Amygdala (tissue), 56 donors: ENCODE measurements around the gene CARD11.
A peak's percentile ranks its signal among the peaks of the same experiment; 100 is the strongest.
"Not testable (repeated sequence)": the region's sequence is repeated elsewhere in the genome, so short reads cannot be mapped to it uniquely, and the experiment has no call there.

Source experiments
- DNase-seq, 56 donors: peaks; one replicate each; lab custom pipeline; 2025; lab: John Stamatoyannopoulos, UW

CARD11 gene

GRCh38 chr7:2930310-2931033 lies 113.2 kb downstream of the CARD11 start:
- no peak for DNase-seq

DNA sequence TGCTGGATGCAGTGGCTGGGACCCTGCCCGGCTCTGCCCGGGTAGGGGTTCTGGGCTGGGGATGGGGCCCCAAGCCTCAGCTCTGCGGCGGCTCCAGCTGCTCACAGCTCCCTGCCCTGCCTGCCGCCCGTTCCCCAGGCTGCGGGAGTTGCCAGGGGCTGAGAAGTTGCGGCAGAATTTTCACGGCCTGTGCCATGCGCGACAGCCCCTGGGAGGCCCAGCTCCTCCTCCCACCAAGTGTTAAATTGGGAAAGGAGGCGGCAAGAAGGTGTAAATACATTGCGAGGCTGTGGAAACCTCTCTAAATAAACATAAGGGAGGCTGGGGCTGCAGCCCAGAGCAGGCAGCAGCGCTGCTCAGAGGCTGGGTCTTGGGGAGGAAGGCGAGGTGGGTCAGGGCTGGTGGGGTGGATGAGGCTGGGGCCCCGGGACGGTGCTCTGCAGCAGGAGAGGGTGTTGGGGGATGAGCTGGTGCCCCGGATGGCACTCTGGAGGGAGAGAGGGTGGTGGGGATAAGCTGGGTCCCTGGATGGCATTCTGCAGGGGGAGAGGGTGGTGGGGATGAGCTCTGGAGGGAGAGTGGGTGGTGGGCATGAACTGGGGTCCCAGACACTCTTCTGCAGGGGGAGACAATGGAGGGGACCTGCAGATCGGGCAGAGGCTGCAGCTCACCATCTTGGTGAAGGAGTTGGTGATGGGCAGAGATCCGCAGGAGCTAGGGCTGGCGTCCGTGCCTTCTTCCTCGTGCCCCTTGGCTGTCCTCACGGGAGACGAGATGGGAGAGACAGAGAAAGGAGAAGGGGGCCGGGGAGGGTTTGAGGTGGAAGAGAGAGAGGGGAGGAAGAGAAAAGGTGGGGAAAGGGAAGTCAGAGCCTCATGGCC lies 114.1 kb downstream of the CARD11 start:
- DNase-seq: no peak

DNA sequence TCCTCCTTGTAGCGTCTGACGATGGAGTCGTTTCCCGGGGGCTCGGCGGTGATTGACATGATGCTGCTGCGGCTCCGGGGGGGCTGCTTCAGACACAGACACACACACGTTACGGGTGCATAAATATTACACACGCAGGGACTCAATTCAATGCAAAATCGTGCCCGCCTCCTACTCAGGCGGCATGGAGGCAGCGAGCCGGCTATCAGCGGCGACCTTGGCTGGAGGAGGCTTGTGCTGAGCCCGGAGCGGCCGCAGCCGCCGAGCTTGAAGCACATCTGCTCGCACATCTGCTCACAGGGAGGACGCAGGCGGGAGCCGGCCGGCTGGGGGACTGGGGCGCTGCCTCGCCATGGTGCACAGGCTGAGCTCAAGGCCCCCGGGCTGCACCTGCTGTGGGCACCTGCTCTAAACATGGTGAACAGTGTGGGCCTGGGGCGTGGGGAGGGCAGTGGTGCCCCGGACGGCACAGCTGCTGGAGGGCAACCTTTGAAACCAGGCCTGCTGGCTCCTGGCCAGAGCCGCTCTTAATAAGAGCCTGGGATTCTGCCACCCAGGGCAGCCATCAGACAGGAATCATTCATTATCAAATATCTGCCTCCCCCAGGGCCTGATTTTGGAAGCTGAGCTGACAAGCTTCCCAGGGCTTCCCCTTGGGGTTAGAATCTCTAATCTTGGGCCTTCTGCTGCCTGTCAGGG lies 114.9 kb downstream of the CARD11 start:
- peak in 2 of 56 donors; percentile 22 to 37 for DNase-seq

GRCh38 chr7:2928256-2928612 lies 115.4 kb downstream of the CARD11 start:
- DNase-seq: no peak

DNA sequence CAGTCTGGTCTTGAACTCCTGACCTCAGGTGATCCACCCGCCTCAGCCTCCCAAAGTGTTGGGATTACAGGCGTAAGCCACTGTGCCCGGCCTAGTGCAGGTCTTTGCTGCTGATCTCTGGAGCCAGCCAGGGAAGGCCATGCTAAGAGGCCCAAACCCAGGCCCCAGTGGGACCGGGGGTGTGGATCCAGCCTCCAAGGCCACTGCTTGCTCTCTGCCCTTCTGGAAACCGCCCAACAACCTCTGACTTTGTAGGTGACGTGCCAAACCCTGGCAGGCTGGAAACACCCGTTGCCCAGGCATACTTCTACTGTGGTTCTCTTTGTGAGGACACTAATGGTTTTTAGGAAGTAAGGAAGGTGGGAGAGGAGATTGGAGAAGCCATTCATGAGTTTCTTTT lies 116.1 kb downstream of the CARD11 start:
- DNase-seq: no peak

DNA sequence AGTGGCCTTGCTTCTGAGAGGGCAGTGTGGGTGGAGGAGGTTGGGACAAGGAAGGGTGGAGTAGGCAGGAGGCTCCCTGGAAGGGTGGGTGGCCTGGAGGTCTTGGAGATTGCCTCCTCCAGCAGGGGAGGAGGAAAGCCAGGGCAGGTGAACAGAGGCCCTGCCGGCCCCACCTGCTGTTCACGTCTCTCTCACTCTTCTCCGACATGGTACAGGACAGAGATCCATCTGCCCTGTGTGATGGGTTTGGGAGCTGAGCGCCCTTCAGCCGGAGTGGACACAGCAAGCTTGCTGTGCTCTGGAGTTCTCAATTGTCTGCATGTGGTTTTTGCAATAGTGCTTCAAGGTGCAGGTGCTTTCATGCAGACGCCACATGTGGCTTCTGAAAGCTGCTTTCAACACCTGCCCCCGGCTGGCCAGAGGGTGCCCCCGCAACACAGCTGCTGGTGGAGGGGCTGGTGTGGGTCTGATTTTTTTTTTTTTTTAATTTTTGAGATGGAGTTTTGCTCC lies 116.7 kb downstream of the CARD11 start:
- no peak for DNase-seq

DNA sequence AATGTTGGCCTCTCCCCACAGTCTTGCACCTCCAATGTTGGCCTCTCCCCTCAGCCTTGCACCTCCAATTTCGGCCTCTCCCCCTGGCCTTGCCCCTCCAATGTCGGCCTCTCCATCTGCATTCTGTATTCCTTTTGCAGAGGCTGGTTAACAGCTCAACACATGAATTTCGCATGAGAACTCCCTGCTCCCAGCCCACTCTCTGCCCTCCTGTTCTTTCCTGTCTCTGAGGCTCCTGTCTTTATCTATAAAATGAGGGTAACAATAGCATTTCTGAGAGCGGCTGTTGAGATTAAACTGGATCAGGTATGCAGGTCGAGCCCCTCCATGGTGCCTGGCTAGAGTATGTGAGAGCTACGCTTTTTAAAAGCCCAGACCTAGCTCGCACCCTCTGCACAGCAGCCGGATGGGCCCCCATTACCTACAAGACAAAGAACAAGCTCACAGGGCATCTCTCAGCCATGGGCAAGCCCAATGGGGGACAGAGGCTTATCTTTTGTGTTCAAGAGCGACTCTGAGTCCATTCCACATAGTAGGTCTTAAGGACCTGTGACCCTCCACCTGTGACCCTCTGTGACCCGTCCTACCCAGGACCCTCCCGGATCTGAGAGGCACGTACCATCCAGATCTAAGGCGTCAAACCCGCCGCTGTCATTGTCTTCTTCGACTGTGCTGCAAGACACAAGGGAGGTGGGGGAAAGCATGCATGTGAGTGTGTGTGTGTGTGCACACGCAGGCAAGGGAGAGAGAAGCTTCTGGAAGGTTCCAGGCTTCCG lies 117.4 kb downstream of the CARD11 start:
- no peak for DNase-seq

DNA sequence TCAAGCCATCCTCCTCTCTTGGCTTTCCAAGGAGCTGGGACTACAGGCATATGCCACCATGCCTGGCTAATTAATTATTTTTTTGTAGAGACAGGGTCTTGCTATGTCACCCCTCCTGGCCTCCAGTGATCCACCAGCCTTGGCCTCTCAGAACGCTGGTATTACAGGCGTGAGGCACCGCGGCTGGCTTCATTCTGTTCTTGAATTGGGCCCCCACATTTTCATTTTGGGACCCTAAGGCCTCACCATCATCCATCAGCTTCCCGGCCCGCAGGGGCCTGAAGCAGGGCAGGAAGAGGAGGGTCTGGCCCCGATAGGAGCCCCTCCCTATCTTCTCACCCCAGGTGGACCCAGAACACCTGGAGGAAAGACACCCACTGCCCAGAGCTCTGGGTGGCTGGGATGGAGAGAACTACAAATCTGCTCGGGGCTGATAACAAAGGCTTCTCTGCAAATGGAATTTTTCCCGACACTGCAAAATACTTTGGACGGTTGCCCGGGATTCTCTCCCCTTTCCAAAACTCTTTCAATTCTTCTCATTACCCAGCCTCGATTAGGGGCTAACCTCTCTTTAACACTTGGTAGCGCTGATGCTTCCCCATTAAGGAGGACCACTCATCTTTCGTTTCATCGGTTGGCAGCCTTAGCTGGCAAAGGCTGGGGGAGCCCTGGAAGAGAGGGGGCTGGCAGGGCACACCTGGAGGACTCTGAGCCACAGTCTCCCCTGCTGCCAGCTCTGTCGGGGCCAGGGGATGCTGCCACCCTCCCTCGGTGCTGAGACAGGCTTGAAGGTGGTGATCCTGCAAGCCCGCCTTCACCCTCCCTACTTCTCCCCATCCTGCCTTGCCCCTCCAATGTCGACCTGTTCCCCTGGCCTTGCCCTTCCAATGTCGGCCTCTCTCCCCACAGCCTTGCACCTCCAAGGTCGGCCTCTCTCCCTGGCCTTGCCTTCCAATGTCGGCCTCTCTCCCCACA lies 118.5 kb downstream of the CARD11 start:
- no peak for DNase-seq

- DNase-seq: no peak
Observed at GRCh38 chr7:2923886-2924574, 119.6 kb downstream of the CARD11 start.

GRCh38 chr7:2923291-2923781 lies 120.3 kb downstream of the CARD11 start:
- DNase-seq: no peak

GRCh38 chr7:2922866-2923265 lies 120.8 kb downstream of the CARD11 start:
- DNase-seq: no peak

GRCh38 chr7:2922348-2922691 lies 121.3 kb downstream of the CARD11 start:
- no peak for DNase-seq

GRCh38 chr7:2921653-2922347 lies 121.9 kb downstream of the CARD11 start:
- DNase-seq: peak in 1 of 56 donors; percentile 10

DNA sequence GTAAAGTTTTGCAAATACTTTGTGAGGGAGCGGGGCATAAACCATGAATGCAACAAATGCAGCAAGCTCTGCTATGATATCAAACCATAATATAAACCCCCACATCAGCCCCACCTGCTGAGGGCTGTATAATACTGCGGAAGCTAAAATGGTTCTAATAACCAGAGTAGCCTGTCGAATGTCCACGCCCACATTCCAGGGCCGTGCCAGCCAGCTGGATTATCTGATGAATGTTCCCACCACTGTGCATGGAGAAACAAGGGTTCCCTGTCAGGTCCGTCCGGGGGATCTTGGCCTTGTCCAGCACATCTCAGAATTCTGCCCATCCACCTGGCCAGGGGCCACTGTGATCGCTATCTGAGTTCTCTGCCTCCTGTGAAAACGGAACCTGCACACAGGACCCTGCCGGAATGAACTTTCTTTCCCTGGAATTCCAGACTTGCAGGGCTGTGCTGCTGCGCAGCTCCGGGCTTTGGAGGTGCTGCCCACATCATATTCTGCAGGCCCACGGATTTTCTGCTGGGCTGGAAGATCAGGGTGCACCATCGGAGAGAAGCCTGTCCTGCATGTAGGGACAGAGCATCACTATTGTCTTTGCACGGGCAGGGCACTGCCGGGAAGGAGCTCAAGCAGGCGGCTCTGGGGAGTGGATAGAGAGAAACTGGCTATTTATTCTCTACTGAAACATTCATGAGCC lies 122.6 kb downstream of the CARD11 start:
- no peak for DNase-seq

DNA sequence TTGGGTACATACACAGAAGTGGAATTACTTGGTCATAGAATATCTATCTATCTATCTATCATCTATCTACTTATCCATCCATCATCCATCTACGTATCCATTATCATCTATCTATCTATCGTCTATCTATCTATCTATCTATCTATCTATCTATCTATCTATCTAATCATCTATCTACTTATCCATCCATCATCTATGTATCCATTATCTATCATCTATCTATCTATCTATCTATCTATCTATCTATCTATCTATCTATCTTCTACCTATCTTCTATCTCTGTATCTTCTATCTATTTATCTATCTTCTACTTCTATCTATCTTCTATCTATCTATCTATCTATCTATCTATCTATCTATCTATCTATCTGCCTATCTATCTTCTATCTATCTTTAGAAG lies 123.2 kb downstream of the CARD11 start:
- not testable (repeated sequence) for DNase-seq

DNA sequence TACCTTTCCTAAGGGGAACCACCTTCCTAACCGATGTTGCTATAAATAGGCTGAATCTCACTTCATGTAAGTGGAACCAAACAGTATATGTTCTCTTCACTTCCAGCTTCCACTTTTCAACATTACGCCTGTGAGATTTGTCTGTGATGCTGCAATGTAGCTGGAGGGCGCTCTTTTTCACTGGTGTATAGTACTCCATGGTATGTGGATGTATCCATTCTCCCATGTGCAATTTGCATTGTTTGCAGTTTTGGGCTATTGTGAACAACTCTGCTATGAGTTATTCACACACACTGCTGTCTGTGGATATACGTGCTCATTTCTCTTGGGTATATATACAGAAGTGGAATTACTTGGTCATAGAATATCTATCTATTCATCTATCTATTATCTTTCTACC lies 123.6 kb downstream of the CARD11 start:
- no peak for DNase-seq

GRCh38 chr7:2919256-2919655 lies 124.4 kb downstream of the CARD11 start:
- no peak for DNase-seq
